DOHH2 (cell line): ENCODE results near the gene ATP13A1.

Experiments used
- H3F3A ChIP-seq: fragments of 200-600 bp; sonication (generic), shearing (Covaris generic); 2 replicates; pipeline ENCODE4 v1.6.0; 2016; ENCODE audit warnings: antibody characterized with exemption, mild to moderate bottlenecking; ENCODE audit not compliant: control insufficient read depth, insufficient read depth
- H3K27ac ChIP-seq: fragments of 200-600 bp; sonication (generic); 2 replicates; pipeline ENCODE4 v1.5.1; 2014; ENCODE audit warnings: low read depth, mild to moderate bottlenecking, low read length, moderate library complexity
- H3K27me3 ChIP-seq: fragments of 200-600 bp; sonication (generic); 2 replicates; pipeline ENCODE4 v1.6.1; 2014; ENCODE audit warnings: mild to moderate bottlenecking, low read length, mixed read lengths; ENCODE audit not compliant: control insufficient read depth
- H3K36me3 ChIP-seq: fragments of 200-600 bp; sonication (generic); 2 replicates; pipeline ENCODE4 v1.6.1; 2014; ENCODE audit warnings: mild to moderate bottlenecking, low read length, moderate library complexity, mixed read lengths; ENCODE audit not compliant: control insufficient read depth
- H3K4me1 ChIP-seq: fragments of 200-600 bp; sonication (generic); 2 replicates; pipeline ENCODE4 v1.6.1; 2014; ENCODE audit warnings: mild to moderate bottlenecking, low read length, mixed read lengths; ENCODE audit not compliant: control insufficient read depth
- H3K4me2 ChIP-seq: fragments of 200-600 bp; sonication (generic); 2 replicates; pipeline ENCODE4 v1.6.0; 2014; ENCODE audit warnings: mild to moderate bottlenecking, low read length, moderate library complexity
- H3K4me3 ChIP-seq: fragments of 200-600 bp; sonication (generic); 2 replicates; pipeline ENCODE4 v1.5.1; 2014; ENCODE audit warnings: mild to moderate bottlenecking, low read length, mixed read lengths
- H3K79me2 ChIP-seq: fragments of 200-600 bp; sonication (generic); 2 replicates; pipeline ENCODE4 v1.6.1; 2014; ENCODE audit warnings: mild to moderate bottlenecking, low read length, mixed read lengths; ENCODE audit not compliant: control insufficient read depth
- H3K9me2 ChIP-seq: fragments of 200-600 bp; sonication (generic); replicated peaks from 2 replicates; pipeline ENCODE4 v1.6.1; 2014; ENCODE audit warnings: mild to moderate bottlenecking, low read length, mixed read lengths; ENCODE audit not compliant: control insufficient read depth
- H3K9me3 ChIP-seq: fragments of 200-600 bp; sonication (generic); 2 replicates; pipeline ENCODE4 v1.6.1; 2014; ENCODE audit warnings: antibody characterized with exemption, low read length, mixed read lengths; ENCODE audit not compliant: control insufficient read depth, insufficient read depth
- H4K20me1 ChIP-seq: fragments of 200-600 bp; sonication (generic); 2 replicates; pipeline ENCODE4 v1.6.0; 2014; ENCODE audit warnings: low read depth, mild to moderate bottlenecking, antibody characterized with exemption, low read length, moderate library complexity; ENCODE audit not compliant: control insufficient read depth, insufficient read depth
- EZH2phosphoT487 ChIP-seq: fragments of 200-600 bp; sonication (generic); IDR thresholded peaks from 2 replicates; pipeline ENCODE4 v1.6.1; 2017; ENCODE audit warnings: borderline replicate concordance, mild to moderate bottlenecking, antibody characterized with exemption, low read length, moderate library complexity, mixed read lengths
- TF ChIP-seq, protein P1 (sequence below): fragments of 200-600 bp; sonication (generic); IDR thresholded peaks from one replicate; pipeline ENCODE4 v1.5.1; 2014; ENCODE audit warnings: antibody characterized with exemption, mild to moderate bottlenecking, low read depth, low read length; ENCODE audit not compliant: poor library complexity, severe bottlenecking

Gene ATP13A1

DNA sequence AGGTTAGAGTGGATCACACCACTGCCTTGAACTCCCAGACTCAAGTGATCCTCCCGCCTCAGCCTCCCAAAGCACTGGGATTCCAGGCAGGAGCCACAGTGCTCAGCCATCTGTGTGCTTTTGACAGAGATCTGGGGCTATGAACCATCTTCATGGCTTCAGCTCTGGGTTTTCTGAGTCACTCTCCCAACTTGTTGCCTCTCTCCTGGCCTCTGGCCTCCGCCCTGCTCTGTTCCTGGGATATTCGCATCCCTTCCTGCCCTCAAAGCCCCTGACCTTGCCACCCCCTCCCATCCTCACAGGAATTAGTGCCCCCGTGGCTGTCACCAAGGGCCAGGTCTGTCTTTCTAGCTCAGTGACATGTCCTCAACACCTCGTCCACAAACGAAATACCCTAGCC lies 14.3 kb downstream of the ATP13A1 start:
- H3K36me3 ChIP-seq, result peaks cover 90% of the 10 kb centered on the region
- peaks cover 7% of the 10 kb centered on the region for H3K4me1 ChIP-seq
- H3K9me2 ChIP-seq, result no peaks in the 10 kb centered on the region
- no peaks in the 10 kb centered on the region for H3K9me3 ChIP-seq
- H3F3A ChIP-seq, result peaks cover 6% of the 10 kb centered on the region
- no peaks in the 10 kb centered on the region for H4K20me1 ChIP-seq
- no peak overlapping the region for H3K4me2 ChIP-seq
- H3K27me3 ChIP-seq, result no peaks in the 10 kb centered on the region
- H3K27ac ChIP-seq, result no peak overlapping the region
- no peaks in the 10 kb centered on the region for H3K79me2 ChIP-seq
- no peak overlapping the region for H3K4me3 ChIP-seq
- TF ChIP-seq, protein P1, sequence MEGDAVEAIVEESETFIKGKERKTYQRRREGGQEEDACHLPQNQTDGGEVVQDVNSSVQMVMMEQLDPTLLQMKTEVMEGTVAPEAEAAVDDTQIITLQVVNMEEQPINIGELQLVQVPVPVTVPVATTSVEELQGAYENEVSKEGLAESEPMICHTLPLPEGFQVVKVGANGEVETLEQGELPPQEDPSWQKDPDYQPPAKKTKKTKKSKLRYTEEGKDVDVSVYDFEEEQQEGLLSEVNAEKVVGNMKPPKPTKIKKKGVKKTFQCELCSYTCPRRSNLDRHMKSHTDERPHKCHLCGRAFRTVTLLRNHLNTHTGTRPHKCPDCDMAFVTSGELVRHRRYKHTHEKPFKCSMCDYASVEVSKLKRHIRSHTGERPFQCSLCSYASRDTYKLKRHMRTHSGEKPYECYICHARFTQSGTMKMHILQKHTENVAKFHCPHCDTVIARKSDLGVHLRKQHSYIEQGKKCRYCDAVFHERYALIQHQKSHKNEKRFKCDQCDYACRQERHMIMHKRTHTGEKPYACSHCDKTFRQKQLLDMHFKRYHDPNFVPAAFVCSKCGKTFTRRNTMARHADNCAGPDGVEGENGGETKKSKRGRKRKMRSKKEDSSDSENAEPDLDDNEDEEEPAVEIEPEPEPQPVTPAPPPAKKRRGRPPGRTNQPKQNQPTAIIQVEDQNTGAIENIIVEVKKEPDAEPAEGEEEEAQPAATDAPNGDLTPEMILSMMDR, result no peak
- no peak for TF ChIP-seq EZH2phosphoT487

DNA sequence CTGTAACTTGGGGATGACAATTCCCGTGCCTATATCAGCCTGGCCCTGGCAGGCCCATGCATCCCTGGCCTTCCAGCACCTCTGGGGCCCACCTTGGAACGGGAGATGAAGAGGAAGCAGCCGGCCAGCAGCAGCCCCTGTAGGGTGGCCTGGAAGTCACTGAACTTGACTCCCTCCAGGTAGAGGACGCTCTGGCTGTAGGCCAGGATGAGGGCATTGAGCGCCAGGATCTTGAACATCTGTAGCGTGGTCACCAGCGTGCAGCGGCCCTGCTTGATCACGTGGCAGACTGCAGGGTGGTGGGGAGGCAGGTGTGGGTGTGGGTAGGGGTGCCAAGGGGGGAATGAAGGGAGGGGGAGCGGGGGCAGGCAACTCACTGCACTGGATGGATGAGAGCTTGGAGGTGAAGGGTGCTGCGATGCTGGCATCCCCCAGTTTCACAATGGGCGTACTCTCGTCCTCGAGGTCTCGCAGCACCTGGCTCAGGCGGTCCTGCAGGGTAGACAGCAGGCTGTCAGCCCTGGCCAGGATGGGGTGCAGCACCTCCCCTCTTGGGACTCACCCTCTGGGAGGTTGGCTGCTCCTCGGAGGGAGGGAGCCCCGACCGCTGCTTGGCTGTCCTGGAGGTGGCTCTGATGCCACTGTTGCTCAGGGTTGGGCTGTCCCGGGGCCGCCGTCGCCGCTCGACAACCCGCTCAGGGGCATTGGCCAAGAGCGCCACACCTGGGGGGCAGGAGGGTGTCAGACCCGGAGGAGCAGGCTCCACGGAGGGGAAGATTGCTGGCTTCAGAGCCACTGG lies 16.2 kb downstream of the ATP13A1 start:
- Histone ChIP-seq H3K79me2 (peaks cover 11% of the 10 kb centered on the region), H3K36me3 (peaks cover 74% of the 10 kb centered on the region), H3K27ac (no peak overlapping the region), H3K9me2 (no peaks in the 10 kb centered on the region), H3K4me2 (no peak overlapping the region), H3K4me1 (peaks cover 16% of the 10 kb centered on the region), H3F3A (peaks cover 11% of the 10 kb centered on the region), H3K27me3 (no peaks in the 10 kb centered on the region), H3K4me3 (no peak overlapping the region), H3K9me3 (no peaks in the 10 kb centered on the region), H4K20me1 (no peaks in the 10 kb centered on the region)
- TF ChIP-seq, protein P1, result no peak
- no peak for TF ChIP-seq EZH2phosphoT487

DNA sequence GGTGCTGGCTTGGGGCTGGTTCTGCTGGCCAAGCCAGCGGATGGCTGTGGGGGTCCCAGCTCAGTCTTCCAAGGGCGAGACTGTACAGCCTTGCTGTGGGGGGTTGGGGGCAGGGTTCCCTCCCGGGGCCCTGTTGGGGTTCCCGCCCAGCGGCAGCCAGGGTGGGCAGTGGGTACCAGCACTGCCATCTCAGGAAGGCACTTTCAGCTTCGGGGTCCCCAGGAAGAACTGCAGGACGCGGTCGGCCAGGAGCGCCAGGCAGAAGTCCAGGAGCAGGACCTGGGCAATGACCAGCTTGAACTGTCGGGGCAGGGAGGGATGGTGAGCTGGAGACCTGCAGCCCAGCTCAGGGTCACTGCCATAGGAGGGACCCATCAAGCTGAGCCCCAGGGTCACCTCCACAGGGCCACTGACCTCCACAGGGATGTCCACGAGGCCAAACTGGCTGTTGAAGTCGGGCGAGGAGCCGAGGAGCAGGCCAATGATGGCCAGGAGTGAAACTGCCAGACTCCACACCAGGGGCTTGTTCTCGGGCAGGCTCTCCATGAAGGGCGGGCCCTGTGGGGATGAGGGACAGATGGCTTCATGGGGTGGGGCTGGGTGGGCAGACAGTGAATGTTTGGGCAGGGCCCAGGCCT lies 18.1 kb downstream of the ATP13A1 start:
- H3F3A ChIP-seq, result peaks cover 11% of the 10 kb centered on the region
- TF ChIP-seq, protein P1, result no peak
- TF ChIP-seq EZH2phosphoT487, result no peak
- H4K20me1 ChIP-seq, result no peaks in the 10 kb centered on the region
- no peak overlapping the region for H3K4me3 ChIP-seq
- no peak overlapping the region for H3K27ac ChIP-seq
- peaks cover 23% of the 10 kb centered on the region for H3K4me1 ChIP-seq
- H3K36me3 ChIP-seq, result peaks cover 65% of the 10 kb centered on the region
- H3K4me2 ChIP-seq, result no peak overlapping the region
- H3K9me3 ChIP-seq, result no peaks in the 10 kb centered on the region
- H3K9me2 ChIP-seq, result no peaks in the 10 kb centered on the region
- peaks cover 19% of the 10 kb centered on the region for H3K79me2 ChIP-seq
- no peaks in the 10 kb centered on the region for H3K27me3 ChIP-seq
